Natural killer cell (primary cell): ENCODE data around the gene ZGPAT. TPM values are rescaled to one million over a fixed set of nuclear protein-coding genes. Genes with fewer than 3 reads are reported as not detected.

ENCODE experiments used
- ATAC-seq, 3 donors: fragments of 150-1000 bp in 2 of 3; fragments of 200-7000 bp in 1 of 3; cut with Tn5 transposase; 1 replicate in 1 of 3; 2 replicates in 2 of 3; pipeline ENCODE4 v1.10.0; 2021; ENCODE audit warnings: mild to moderate bottlenecking in 2 of 3, moderate library complexity in 2 of 3
- DNase-seq, 2 donors: peaks; one replicate each; pipeline versions ENCODE4 v3.0.0 to v3.0.0-alpha.2; 2013 to 2021; ENCODE audit warnings: mixed read lengths in 1 of 2
- H3K27ac ChIP-seq: one replicate; pipeline ENCODE4 v1.5.1; 2013; ENCODE audit warnings: mild to moderate bottlenecking, low read length
- H3K27me3 ChIP-seq: one replicate; pipeline ENCODE4 v1.6.1; 2013; ENCODE audit warnings: low read length; ENCODE audit not compliant: control insufficient read depth, insufficient read depth
- H3K36me3 ChIP-seq: one replicate; pipeline ENCODE4 v1.6.1; 2013; ENCODE audit warnings: low read length; ENCODE audit not compliant: control insufficient read depth, insufficient read depth
- H3K4me1 ChIP-seq: one replicate; pipeline ENCODE4 v1.6.1; 2013; ENCODE audit warnings: low read length; ENCODE audit not compliant: control insufficient read depth, insufficient read depth
- H3K4me3 ChIP-seq: one replicate; pipeline ENCODE4 v1.5.1; 2013; ENCODE audit warnings: low read length
- H3K9me3 ChIP-seq: one replicate; pipeline ENCODE4 v1.6.1; 2013; ENCODE audit warnings: low read length; ENCODE audit not compliant: control insufficient read depth, insufficient read depth
- H3K27ac Mint-ChIP-seq, 2 donors: one replicate each; pipeline ENCODE4 v1.8.0; 2022; ENCODE audit warnings: mild to moderate bottlenecking in 2 of 2, mixed read lengths in 2 of 2, moderate library complexity in 1 of 2
- H3K27me3 Mint-ChIP-seq, 2 donors: one replicate each; pipeline ENCODE4 v1.8.0; 2022; ENCODE audit warnings: low read depth in 2 of 2, mixed read lengths in 2 of 2
- H3K36me3 Mint-ChIP-seq: one replicate; pipeline ENCODE4 v1.8.0; 2022; ENCODE audit warnings: mixed read lengths
- H3K4me1 Mint-ChIP-seq, 2 donors: one replicate each; pipeline ENCODE4 v1.8.0; 2022; ENCODE audit warnings: mixed read lengths in 2 of 2
- H3K4me3 Mint-ChIP-seq: one replicate; pipeline ENCODE4 v1.8.0; 2022; ENCODE audit warnings: mild to moderate bottlenecking, moderate library complexity, mixed read lengths
- H3K9me3 Mint-ChIP-seq, 2 donors: one replicate each; pipeline ENCODE4 v1.8.0; 2022; ENCODE audit warnings: mixed read lengths in 2 of 2
- CTCF ChIP-seq: fragments of 200-600 bp; IDR thresholded peaks from one replicate; pipeline ENCODE4 v1.8.0; 2022; ENCODE audit warnings: antibody characterized with exemption
- WGBS: methylation state at CpG from one replicate; pipeline ENCODE4 v1.1.7; 2013; ENCODE audit warnings: missing lambda C conversion rate; ENCODE audit not compliant: insufficient coverage; 5-methylcytosine and 5-hydroxymethylcytosine counted together
- intact Hi-C: fragments of 100-400 bp; cut with micrococcal nuclease; formaldehyde crosslinking; loops from one replicate; pipeline ENCODE4 v1.14.2; 2022
- total RNA-seq, 4 donors: library from RNA; stranded (reverse); fragments of 120-200 nt in 1 of 4; gene quantifications; one replicate each; pipeline versions ENCODE4 v1.2.3 to v1.2.4, GENCODE V29; 2013 to 2022

ZGPAT gene
- total RNA-seq, 3 donors from 2014 or later (not counting 1 experiment from before 2014, with no cell fraction given) = 39.3 to 47.7 (median 46.1) TPM

GRCh38 chr20:63680857-63681608 lies 26.8 kb upstream of the ZGPAT start:
- WGBS = 94% methylated on average over 23 of the region's 23 CpGs

GRCh38 chr20:63681609-63682142 lies 26.2 kb upstream of the ZGPAT start:
- no peak overlapping the region for H3K27ac ChIP-seq
- H3K36me3 ChIP-seq = no peaks in the 10 kb centered on the region
- intact Hi-C loops = no loop called here
- H3K4me3 Mint-ChIP-seq = no peak overlapping the region
- H3K27ac Mint-ChIP-seq = no peak overlapping the region
- DNase-seq = no peak
- TF ChIP-seq CTCF = no peak
- no peaks in the 10 kb centered on the region for H3K4me1 Mint-ChIP-seq
- H3K27me3 ChIP-seq = no peaks in the 10 kb centered on the region
- H3K4me3 ChIP-seq = no peak overlapping the region
- ATAC-seq = no peak
- no peaks in the 10 kb centered on the region for H3K27me3 Mint-ChIP-seq
- WGBS = 95% methylated on average over 13 of the region's 13 CpGs
- no peaks in the 10 kb centered on the region for H3K9me3 Mint-ChIP-seq
- H3K36me3 Mint-ChIP-seq = no peaks in the 10 kb centered on the region
- peaks cover 12% of the 10 kb centered on the region for H3K4me1 ChIP-seq
- no peaks in the 10 kb centered on the region for H3K9me3 ChIP-seq

More at GRCh38 chr20:63680857-63681608, 26.8 kb upstream of the ZGPAT start:
- Mint-ChIP-seq H3K4me1 (no peaks in the 10 kb centered on the region), H3K36me3 (no peaks in the 10 kb centered on the region), H3K4me3 (no peak overlapping the region), H3K9me3 (no peaks in the 10 kb centered on the region), H3K27me3 (no peaks in the 10 kb centered on the region), H3K27ac (no peak overlapping the region)
- Histone ChIP-seq H3K36me3 (no peaks in the 10 kb centered on the region), H3K4me1 (peaks cover 6% of the 10 kb centered on the region), H3K27ac (no peak overlapping the region), H3K27me3 (no peaks in the 10 kb centered on the region), H3K4me3 (no peak overlapping the region), H3K9me3 (no peaks in the 10 kb centered on the region)
- intact Hi-C loops = no loop called here
- DNase-seq = no peak
- ATAC-seq = no peak
- no peak for TF ChIP-seq CTCF

GRCh38 chr20:63682384-63683139 lies 25.3 kb upstream of the ZGPAT start:
- Mint-ChIP-seq H3K27ac (no peak overlapping the region), H3K27me3 (no peaks in the 10 kb centered on the region), H3K4me1 (no peaks in the 10 kb centered on the region), H3K4me3 (no peak overlapping the region), H3K9me3 (no peaks in the 10 kb centered on the region), H3K36me3 (no peaks in the 10 kb centered on the region)
- Histone ChIP-seq H3K9me3 (no peaks in the 10 kb centered on the region), H3K27ac (no peak overlapping the region), H3K4me3 (no peak overlapping the region), H3K4me1 (peaks cover 21% of the 10 kb centered on the region), H3K27me3 (no peaks in the 10 kb centered on the region), H3K36me3 (no peaks in the 10 kb centered on the region)
- WGBS = 84% methylated on average over 22 of the region's 22 CpGs
- DNase-seq (no peak), ATAC-seq (no peak)
- intact Hi-C loops = no loop called here
- no peak for TF ChIP-seq CTCF
